Adrenal gland (tissue), 12 donors: Measurements from ENCODE around the gene CFAP74. TPM values are rescaled to one million over a fixed set of nuclear protein-coding genes. Genes with fewer than 3 reads are reported as not detected.

Experiments
- DNase-seq, 7 donors: peaks; one replicate each; pipeline ENCODE4 v3.0.0-alpha.2; 2019 to 2020
- H3K27ac ChIP-seq, 5 donors: fragments of 200-600 bp; sonication (generic) in 4 of 5; 1 replicate in 3 of 5; 2 replicates in 2 of 5; pipeline versions ENCODE4 v1.5.1 to v1.8.0; 2016 to 2020; ENCODE audit warnings: mild to moderate bottlenecking in 1 of 5
- H3K27me3 ChIP-seq: fragments of 200-600 bp; 2 replicates; pipeline ENCODE4 v1.8.0; 2021
- H3K36me3 ChIP-seq, 2 donors: fragments of 200-600 bp; replicated peaks in 1 of 2; 1 replicate in 1 of 2; 2 replicates in 1 of 2; pipeline versions ENCODE4 v1.5.1 to v1.8.0; 2018 to 2022
- H3K4me1 ChIP-seq, 2 donors: fragments of 200-600 bp; replicated peaks in 1 of 2; 1 replicate in 1 of 2; 2 replicates in 1 of 2; pipeline versions ENCODE4 v1.5.1 to v1.8.0; 2018 to 2021
- H3K4me3 ChIP-seq, 4 donors: fragments of 200-600 bp; sonication (generic) in 3 of 4; one replicate each; pipeline ENCODE4 v1.5.1; 2016 to 2018
- H3K9me3 ChIP-seq, 3 donors: fragments of 200-600 bp; sonication (generic) in 1 of 3; replicated peaks in 1 of 3; 1 replicate in 2 of 3; 2 replicates in 1 of 3; pipeline versions ENCODE4 v1.5.1 to v1.8.0; 2016 to 2021
- CTCF ChIP-seq, 6 experiments: fragments of 450-650 bp in 4 of 6; fragments of 200-600 bp in 2 of 6; sonication (generic) in 1 of 6; IDR thresholded peaks; 1 replicate in 5 of 6; 2 replicates in 1 of 6; pipeline versions ENCODE4 v1.5.1 to v1.8.0; 2016 to 2021; ENCODE audit warnings: antibody characterized with exemption in 6 of 6, mild to moderate bottlenecking in 2 of 6, moderate library complexity in 1 of 6
- POLR2A ChIP-seq, 2 donors: fragments of 450-650 bp; IDR thresholded peaks; one replicate each; pipeline ENCODE4 v1.6.1; 2017; ENCODE audit warnings: antibody characterized with exemption in 2 of 2, mild to moderate bottlenecking in 2 of 2, moderate library complexity in 1 of 2
- WGBS, 4 donors: extraction: QIAGEN DNeasy Blood & Tissue Kit in 2 of 4; methylation state at CpG; one replicate each; pipeline versions ENCODE4 v1.1.5 to v1.1.7; 2013 to 2017; 5-methylcytosine and 5-hydroxymethylcytosine counted together
- intact Hi-C, 2 donors: fragments of 100-400 bp; cut with DNase I; formaldehyde crosslinking; loops; one replicate each; pipeline versions ENCODE4 v1.14.1 to v1.15.0; 2022 to 2023
- polyA plus RNA-seq, 3 donors: library from polyadenylated mRNA; stranded (reverse); fragments of 200-250 nt in 2 of 3; fragments of 350-450 nt in 1 of 3; fragmentation: Illumina TruSeq in 1 of 3; extraction: RNeasy Lipid Tissue Mini Kit (QIAGEN cat#74804) in 1 of 3; gene quantifications; one replicate each; pipeline ENCODE4 v1.2.3, GENCODE V29; 2013 to 2014
- total RNA-seq, 9 donors: library from RNA; depleted of rRNA in 4 of 9; stranded (reverse); fragments of >200 nt in 4 of 9; fragments of 120-200 nt in 1 of 9; fragmentation: NEBNext Ultra II Directional in 1 of 9; extraction: Animal tissue kit (Norgen Biotek cat#: 25700) in 1 of 9; gene quantifications; one replicate each; pipeline versions ENCODE4 v1.1.0 to v1.2.4, GENCODE V29; 2013 to 2023
- donor health status: healthy with polysubstance abuse.
- donor health status: Bipolar disorder and iron deficiency.
- donor health status: DM: yes; HTN: yes; CAD: no.
- donor health status: DM: no; HTN: no; CAD: no.
- donor health status: DM: no; HTN: no; CAD: no.
- donor health status: DM: yes; HTN: yes; CAD: no.

The CFAP74 gene
- total and polyA plus RNA-seq, 12 donors = 0.11 to 7.6 (median 2.8) TPM; not detected in 1

- DNase-seq = no peak
- no peaks in the 10 kb centered on the region for H3K27me3 ChIP-seq
Measured at GRCh38 chr1:1963570-1963969, 40.0 kb downstream of the CFAP74 start.

DNA sequence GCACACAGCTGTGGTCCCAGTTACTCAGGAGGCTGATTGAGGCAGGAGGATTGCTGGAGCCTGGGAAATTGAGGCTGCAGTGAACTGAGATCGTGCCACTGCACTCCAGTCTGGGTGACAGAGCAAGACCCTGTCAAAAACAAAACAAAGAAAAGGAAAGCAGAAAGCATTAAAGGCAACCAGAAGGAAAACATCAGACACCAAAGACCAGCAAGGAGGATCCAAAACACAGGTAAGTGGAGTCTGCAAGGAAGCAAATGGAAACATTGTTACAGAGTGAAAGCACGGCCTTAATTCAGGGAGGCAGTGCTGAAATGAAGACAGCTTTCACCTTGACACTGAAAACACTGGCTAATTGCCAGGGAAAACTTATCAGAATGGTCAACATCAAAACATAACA, 40.8 kb downstream of the CFAP74 start:
- H3K27me3 ChIP-seq = no peaks in the 10 kb centered on the region
- intact Hi-C loops = no loop called here

More at GRCh38 chr1:1963570-1963969, 40.0 kb downstream of the CFAP74 start:
- 83 to 90% (median 85%) methylated on average over 15 to 17 of the region's 17 CpGs for WGBS, 4 donors
- no peak overlapping the region for H3K27ac ChIP-seq
- no peaks in the 10 kb centered on the region for H3K36me3 ChIP-seq
- H3K4me3 ChIP-seq = no peak overlapping the region
- peaks cover 0 to 8% of the 10 kb centered on the region in 2 donors for H3K4me1 ChIP-seq
- intact Hi-C loops = no loop called here
- TF ChIP-seq POLR2A (IDR thresholded peaks at IDR 0.05) = no peak
- no peaks in the 10 kb centered on the region for H3K9me3 ChIP-seq

DNA sequence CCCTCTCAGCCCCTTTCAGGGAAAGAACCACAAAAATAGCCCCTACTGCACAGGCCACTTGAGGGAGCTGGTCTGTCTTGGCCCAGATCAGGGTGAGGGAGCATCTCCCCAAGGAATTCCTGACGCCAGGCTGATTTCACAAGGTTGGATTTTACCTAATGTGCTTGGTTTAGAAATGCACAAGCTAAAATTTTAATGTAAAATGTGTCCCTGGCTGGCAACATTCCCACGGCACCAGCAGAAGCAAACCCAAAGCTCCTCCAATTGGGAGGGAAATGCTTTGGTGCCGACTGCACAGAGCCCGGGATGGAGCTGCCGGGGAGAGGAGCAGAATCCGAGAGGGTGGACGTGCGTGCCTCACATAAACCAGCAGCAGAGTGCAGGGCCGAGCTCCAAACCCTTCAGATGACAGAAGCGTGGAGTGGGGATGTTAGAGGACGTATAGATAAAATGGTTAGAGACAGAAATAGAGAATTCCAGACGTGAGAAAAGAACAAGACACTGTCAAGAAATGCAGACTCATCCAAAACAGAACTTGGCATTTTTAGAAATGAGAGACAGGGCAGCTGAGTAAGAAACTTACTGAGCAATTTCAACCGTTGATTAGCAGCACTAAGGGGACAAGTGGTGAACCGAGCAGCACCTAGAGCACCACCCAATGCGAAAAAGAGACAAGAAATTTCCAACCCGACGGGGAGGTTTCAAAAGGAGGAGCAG, 42.9 kb downstream of the CFAP74 start:
- intact Hi-C loops = no loop called here
- Histone ChIP-seq H3K9me3 (no peaks in the 10 kb centered on the region), H3K4me1 (peaks cover 0 to 8% of the 10 kb centered on the region in 2 donors), H3K4me3 (no peak overlapping the region), H3K36me3 (no peaks in the 10 kb centered on the region), H3K27ac (no peak overlapping the region), H3K27me3 (no peaks in the 10 kb centered on the region)
- TF ChIP-seq POLR2A (IDR thresholded peaks at IDR 0.05) (no peak), CTCF (IDR thresholded peaks at IDR 0.05) (no peak)
- DNase-seq = no peak
- 56 to 64% (median 63%) methylated on average over 17 of the region's 17 CpGs for WGBS, 4 donors

More for the DNA sequence above, 40.8 kb downstream of the CFAP74 start:
- H3K4me3 ChIP-seq = no peak overlapping the region
- H3K9me3 ChIP-seq = no peaks in the 10 kb centered on the region
- no peak overlapping the region for H3K27ac ChIP-seq
- H3K4me1 ChIP-seq = peaks cover 0 to 8% of the 10 kb centered on the region in 2 donors
- no peaks in the 10 kb centered on the region for H3K36me3 ChIP-seq
- WGBS, 4 donors = 65 to 75% (median 72%) methylated on average over 2 of the region's 2 CpGs
- no peak for DNase-seq
- TF ChIP-seq POLR2A (IDR thresholded peaks at IDR 0.05) (no peak), CTCF (IDR thresholded peaks at IDR 0.05) (no peak)

- H3K27ac ChIP-seq = no peak overlapping the region
- no peaks in the 10 kb centered on the region for H3K27me3 ChIP-seq
- H3K9me3 ChIP-seq = no peaks in the 10 kb centered on the region
- WGBS, 4 donors = 2 to 19% (median 5%) methylated on average over 8 to 23 of the region's 23 CpGs
- intact Hi-C loops = loop anchor here (5.0 kb wide), 2 partner anchors 82 to 87 kb away; no protein-coding TSS in a partner anchor
- TF ChIP-seq CTCF (IDR thresholded peaks at IDR 0.05) = peak; percentile 86 to 97 (median 94)
- TF ChIP-seq POLR2A (IDR thresholded peaks at IDR 0.05) = peak in 1 of 2 donors; percentile 12
- H3K4me3 ChIP-seq = peak overlapping the region in 1 of 4 donors; percentile 31
- no peaks in the 10 kb centered on the region for H3K36me3 ChIP-seq
- peaks cover 0 to 8% of the 10 kb centered on the region in 2 donors for H3K4me1 ChIP-seq
- DNase-seq = peak; percentile 90 to 94 (median 91)
Measured at GRCh38 chr1:1959840-1960479, 43.6 kb downstream of the CFAP74 start.
